IMR-90 (cell line): Measurements from ENCODE around the gene RNGTT. TPM values are rescaled to one million over a fixed set of nuclear protein-coding genes. Genes with fewer than 3 reads are reported as not detected.

Source experiments
- ATAC-seq: fragments of 200-7000 bp; cut with Tn5 transposase; 2 replicates; pipeline ENCODE4 v1.9.1; 2020; ENCODE audit warnings: low read depth, mild to moderate bottlenecking, moderate library complexity
- BruUV-seq: library from RNA; stranded (reverse); fragments of 400-500 nt; replicated peaks from 2 replicates; lab custom pipeline; 2021; lab: Mats Ljungman, UMichigan
- CTCF ChIA-PET: fragments of 300-600 bp; formaldehyde crosslinking; extraction: SDS; loops from one replicate; lab custom pipeline; 2021; ENCODE audit warnings: antibody characterized with exemption; lab: Yijun Ruan, JAX
- POLR2A ChIA-PET: fragments of 300-600 bp; sonication (Branson Sonifier 250); formaldehyde crosslinking; loops from one replicate; lab custom pipeline; 2022; ENCODE audit warnings: antibody characterized with exemption; ENCODE audit not compliant: unreplicated experiment; lab: Charles Lee
- DNase-seq: peaks from one replicate; pipeline ENCODE4 v3.0.0; 2013
- H2AFZ ChIP-seq: replicated peaks from 2 replicates; pipeline ENCODE3; 2013; ENCODE audit warnings: low read length, mild to moderate bottlenecking; ENCODE audit not compliant: poor library complexity
- H2AK5ac ChIP-seq: 2 replicates; pipeline ENCODE4 v1.6.1; 2013; ENCODE audit warnings: low read depth, low read length, inconsistent platforms
- H2AK9ac ChIP-seq: replicated peaks from 2 replicates; pipeline ENCODE3; 2013; ENCODE audit warnings: mild to moderate bottlenecking, low read depth, low read length, moderate library complexity; ENCODE audit not compliant: poor library complexity
- H2BK120ac ChIP-seq: 2 replicates; pipeline ENCODE4 v1.6.1; 2013; ENCODE audit warnings: low read depth, low read length, inconsistent platforms
- H2BK15ac ChIP-seq: 3 replicates; pipeline ENCODE4 v1.6.1; 2013; ENCODE audit warnings: low read depth, low read length, inconsistent platforms
- H2BK20ac ChIP-seq: 2 replicates; pipeline ENCODE4 v1.6.1; 2013; ENCODE audit warnings: low read depth, mild to moderate bottlenecking, inconsistent platforms, low read length, moderate library complexity
- H2BK5ac ChIP-seq: 2 replicates; pipeline ENCODE4 v1.6.1; 2013; ENCODE audit warnings: mild to moderate bottlenecking, low read depth, low read length, inconsistent platforms; ENCODE audit not compliant: poor library complexity, severe bottlenecking
- H3K14ac ChIP-seq: replicated peaks from 2 replicates; pipeline ENCODE4 v1.6.1; 2013; ENCODE audit warnings: low read depth, low read length, inconsistent platforms
- H3K18ac ChIP-seq: 2 replicates; pipeline ENCODE4 v1.6.1; 2013; ENCODE audit warnings: low read depth, low read length, control low read depth
- H3K23ac ChIP-seq: 2 replicates; pipeline ENCODE4 v1.6.1; 2013; ENCODE audit warnings: low read depth, low read length, inconsistent platforms
- H3K27ac ChIP-seq: 2 replicates; pipeline ENCODE4 v1.5.1; 2013; ENCODE audit warnings: mild to moderate bottlenecking, control low read depth, low read length; ENCODE audit not compliant: insufficient read depth
- H3K27me3 ChIP-seq: 2 replicates; pipeline ENCODE4 v1.6.1; 2013; ENCODE audit warnings: low read length; ENCODE audit not compliant: control insufficient read depth, insufficient read depth
- H3K36me3 ChIP-seq: 2 replicates; pipeline ENCODE4 v1.6.1; 2013; ENCODE audit warnings: low read length, mixed read lengths; ENCODE audit not compliant: control insufficient read depth, insufficient read depth
- H3K4ac ChIP-seq: 2 replicates; pipeline ENCODE4 v1.6.1; 2013; ENCODE audit warnings: low read depth, low read length, inconsistent platforms
- H3K4me1 ChIP-seq: 2 replicates; pipeline ENCODE4 v1.6.1; 2013; ENCODE audit warnings: low read length, mixed read lengths; ENCODE audit not compliant: control insufficient read depth, insufficient read depth
- H3K4me2 ChIP-seq: 2 replicates; pipeline ENCODE4 v1.6.1; 2013; ENCODE audit warnings: low read depth, mild to moderate bottlenecking, control low read depth, low read length, moderate library complexity
- H3K4me3 ChIP-seq: 2 replicates; pipeline ENCODE4 v1.5.1; 2013; ENCODE audit warnings: low read depth, mild to moderate bottlenecking, control low read depth, low read length, moderate library complexity; ENCODE audit not compliant: insufficient read depth
- H3K56ac ChIP-seq: 2 replicates; pipeline ENCODE4 v1.6.1; 2013; ENCODE audit warnings: low read length, inconsistent platforms; ENCODE audit not compliant: insufficient read depth; ENCODE audit errors: extremely low read depth
- H3K79me1 ChIP-seq, 2 experiments: 2 replicates each; pipeline ENCODE4 v1.6.1; 2013; ENCODE audit warnings: low read length in 2 of 2, inconsistent platforms in 1 of 2, low read depth in 1 of 2
- H3K9ac ChIP-seq: 2 replicates; pipeline ENCODE4 v1.6.1; 2013; ENCODE audit warnings: low read depth, low read length, control low read depth
- H3K9me1 ChIP-seq: 2 replicates; pipeline ENCODE4 v1.6.1; 2013; ENCODE audit warnings: low read length, inconsistent platforms; ENCODE audit not compliant: insufficient read depth
- H3K9me3 ChIP-seq: 2 replicates; pipeline ENCODE4 v1.6.1; 2013; ENCODE audit warnings: low read length; ENCODE audit not compliant: control insufficient read depth, insufficient read depth
- H4K20me1 ChIP-seq: 2 replicates; pipeline ENCODE4 v1.6.1; 2013; ENCODE audit warnings: low read length, inconsistent platforms; ENCODE audit not compliant: insufficient read depth
- H4K5ac ChIP-seq: 2 replicates; pipeline ENCODE4 v1.6.1; 2013; ENCODE audit warnings: mild to moderate bottlenecking, low read depth, low read length, control low read depth
- H4K8ac ChIP-seq, 2 experiments: 2 replicates each; pipeline ENCODE4 v1.6.1; 2013; ENCODE audit warnings: low read depth in 2 of 2, low read length in 2 of 2, control low read depth in 1 of 2, inconsistent platforms in 1 of 2
- H4K91ac ChIP-seq: 2 replicates; pipeline ENCODE4 v1.6.1; 2013; ENCODE audit warnings: low read depth, low read length, inconsistent platforms; ENCODE audit not compliant: insufficient read depth
- BHLHE40 ChIP-seq: fragments of 150-350 bp; IDR thresholded peaks from 2 replicates; pipeline ENCODE4 v1.6.1; 2016; ENCODE audit warnings: mild to moderate bottlenecking, low read depth, low read length
- CEBPB ChIP-seq: IDR thresholded peaks from 2 replicates; pipeline ENCODE4 v1.6.1; 2012; ENCODE audit warnings: low read depth, low read length, improper control_type of control experiment
- CHD1 ChIP-seq: IDR thresholded peaks from 2 replicates; pipeline ENCODE4 v1.6.1; 2012; ENCODE audit warnings: low read depth, low read length, improper control_type of control experiment
- FOS ChIP-seq: fragments of 150-350 bp; IDR thresholded peaks from 2 replicates; pipeline ENCODE4 v1.6.1; 2016; ENCODE audit warnings: low read depth, low read length
- MAFK ChIP-seq: IDR thresholded peaks from 2 replicates; pipeline ENCODE4 v1.6.1; 2012; ENCODE audit warnings: low read depth, low read length, improper control_type of control experiment
- MAZ ChIP-seq: IDR thresholded peaks from 2 replicates; pipeline ENCODE4 v1.6.1; 2012; ENCODE audit warnings: low read depth, mild to moderate bottlenecking, low read length, improper control_type of control experiment, moderate library complexity, borderline replicate concordance
- MXI1 ChIP-seq: IDR thresholded peaks from 2 replicates; pipeline ENCODE4 v1.6.1; 2012; ENCODE audit warnings: low read depth, mild to moderate bottlenecking, low read length, moderate library complexity, borderline replicate concordance
- NFE2L2 ChIP-seq: fragments of 150-350 bp; IDR thresholded peaks from 2 replicates; pipeline ENCODE4 v1.6.1; 2016; ENCODE audit warnings: low read depth, mild to moderate bottlenecking, low read length
- POLR2A ChIP-seq: IDR thresholded peaks from 2 replicates; pipeline ENCODE4 v1.6.1; 2012; ENCODE audit warnings: mild to moderate bottlenecking, low read depth, low read length
- RAD21 ChIP-seq: IDR thresholded peaks from 2 replicates; pipeline ENCODE4 v1.6.1; 2012; ENCODE audit warnings: low read length, improper control_type of control experiment
- RCOR1 ChIP-seq: IDR thresholded peaks from 2 replicates; pipeline ENCODE4 v1.6.1; 2012; ENCODE audit warnings: mild to moderate bottlenecking, low read length, improper control_type of control experiment; ENCODE audit not compliant: insufficient replicate concordance
- RFX5 ChIP-seq: IDR thresholded peaks from 2 replicates; pipeline ENCODE4 v1.8.0; 2012; ENCODE audit warnings: low read depth, mild to moderate bottlenecking, low read length, moderate library complexity
- SMC3 ChIP-seq: fragments of 150-350 bp; IDR thresholded peaks from 2 replicates; pipeline ENCODE4 v1.6.1; 2016; ENCODE audit warnings: low read depth, mild to moderate bottlenecking, antibody characterized with exemption, low read length, moderate library complexity
- dilution Hi-C: fragments of 300-500 bp; cut with HindIII; formaldehyde crosslinking; loops from one replicate; pipeline ENCODE4 v1.14.3; 2018; ENCODE audit warnings: low sequenced_read_pairs; ENCODE audit not compliant: unreplicated experiment
- in situ Hi-C: fragments of 300-500 bp; cut with MboI; formaldehyde crosslinking; loops from 3 replicates; pipeline ENCODE4 v1.14.3; 2019; ENCODE audit warnings: low sequenced_read_pairs, inconsistent platforms, mixed read lengths
- intact Hi-C: fragments of 100-400 bp; cut with micrococcal nuclease; formaldehyde crosslinking; loops from 2 replicates; pipeline ENCODE4 v1.10.0; 2022
- polyA plus RNA-seq, 3 experiments: library from polyadenylated mRNA; depleted of rRNA; stranded (reverse); fragments of >200 nt; gene quantifications; 2 replicates each; pipeline ENCODE4 v1.2.3, GENCODE V29; 2012; ENCODE audit warnings: low replicate concordance in 1 of 3
- total RNA-seq: library from RNA; depleted of rRNA; stranded (reverse); fragments of >200 nt; gene quantifications from 2 replicates; pipeline ENCODE4 v1.2.3, GENCODE V29; 2012
- TF ChIP-seq, protein P1 (sequence below): conservative IDR thresholded peaks from 2 replicates; pipeline ENCODE4 v1.5.1; 2012; ENCODE audit warnings: mild to moderate bottlenecking, low read depth, low read length, improper control_type of control experiment
- TF ChIP-seq, protein P2 (sequence below): fragments of 150-350 bp; IDR thresholded peaks from 2 replicates; pipeline ENCODE4 v1.6.1; 2016; ENCODE audit warnings: low read depth, mild to moderate bottlenecking, low read length, moderate library complexity, borderline replicate concordance
- TF ChIP-seq, protein P3 (sequence below): fragments of 150-350 bp; IDR thresholded peaks from 2 replicates; pipeline ENCODE4 v1.6.1; 2017; ENCODE audit warnings: mild to moderate bottlenecking, antibody characterized with exemption, low read length, low read depth

The RNGTT gene
- total and polyA plus RNA-seq, 2 of the 4 experiments (the other 2 are of a cell fraction) = 5.4 to 21.7 TPM

DNA sequence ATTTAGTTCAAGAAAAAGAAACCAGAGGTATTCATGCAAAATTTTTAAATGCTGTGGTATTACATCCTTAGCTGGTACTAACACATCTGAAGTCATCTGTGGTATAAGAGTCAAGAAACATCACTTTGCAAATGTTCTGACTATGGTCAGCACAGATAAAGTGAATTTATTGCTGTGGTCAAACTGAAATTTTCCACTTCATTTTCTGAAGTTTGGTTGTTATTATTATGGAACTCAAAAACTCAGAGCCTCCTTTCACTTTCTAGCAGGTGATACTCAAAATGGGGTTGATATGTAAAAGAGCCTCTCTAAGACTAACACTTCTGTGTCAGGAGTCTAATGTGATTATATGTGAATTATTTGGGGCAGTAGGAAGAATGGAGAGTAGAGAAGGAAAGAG, 257.8 kb downstream of the RNGTT start:
- in situ Hi-C loops = no loop called here
- Histone ChIP-seq H3K14ac (no peak overlapping the region), H2BK20ac (no peak overlapping the region), H2BK15ac (no peak overlapping the region), H2BK120ac (no peak overlapping the region), H2AK5ac (no peak overlapping the region), H3K4me3 (no peak overlapping the region), H3K18ac (no peak overlapping the region), H3K9me1 (no peaks in the 10 kb centered on the region), H3K27me3 (no peaks in the 10 kb centered on the region), H3K23ac (no peak overlapping the region), H3K79me1 (no peaks in the 10 kb centered on the region; a peak in 1 of 4 replicates), H2AK9ac (no peak overlapping the region), H4K91ac (no peak overlapping the region), H3K36me3 (no peaks in the 10 kb centered on the region), H3K4ac (no peak overlapping the region), H3K56ac (no peak overlapping the region), H3K9ac (no peak overlapping the region), H4K8ac (no peak overlapping the region), H2BK5ac (no peak overlapping the region), H3K27ac (no peak overlapping the region), H3K4me2 (no peak overlapping the region), H2AFZ (no peak overlapping the region), H3K4me1 (no peaks in the 10 kb centered on the region), H4K20me1 (no peaks in the 10 kb centered on the region), H4K5ac (no peak overlapping the region), H3K9me3 (no peaks in the 10 kb centered on the region)
- ATAC-seq (no peak), DNase-seq (no peak)
- dilution Hi-C loops = no loop called here
- no peak for TF ChIP-seq CEBPB
- no peak for TF ChIP-seq MXI1
- TF ChIP-seq, protein P1, sequence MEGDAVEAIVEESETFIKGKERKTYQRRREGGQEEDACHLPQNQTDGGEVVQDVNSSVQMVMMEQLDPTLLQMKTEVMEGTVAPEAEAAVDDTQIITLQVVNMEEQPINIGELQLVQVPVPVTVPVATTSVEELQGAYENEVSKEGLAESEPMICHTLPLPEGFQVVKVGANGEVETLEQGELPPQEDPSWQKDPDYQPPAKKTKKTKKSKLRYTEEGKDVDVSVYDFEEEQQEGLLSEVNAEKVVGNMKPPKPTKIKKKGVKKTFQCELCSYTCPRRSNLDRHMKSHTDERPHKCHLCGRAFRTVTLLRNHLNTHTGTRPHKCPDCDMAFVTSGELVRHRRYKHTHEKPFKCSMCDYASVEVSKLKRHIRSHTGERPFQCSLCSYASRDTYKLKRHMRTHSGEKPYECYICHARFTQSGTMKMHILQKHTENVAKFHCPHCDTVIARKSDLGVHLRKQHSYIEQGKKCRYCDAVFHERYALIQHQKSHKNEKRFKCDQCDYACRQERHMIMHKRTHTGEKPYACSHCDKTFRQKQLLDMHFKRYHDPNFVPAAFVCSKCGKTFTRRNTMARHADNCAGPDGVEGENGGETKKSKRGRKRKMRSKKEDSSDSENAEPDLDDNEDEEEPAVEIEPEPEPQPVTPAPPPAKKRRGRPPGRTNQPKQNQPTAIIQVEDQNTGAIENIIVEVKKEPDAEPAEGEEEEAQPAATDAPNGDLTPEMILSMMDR = no peak
- TF ChIP-seq FOS = no peak
- no peak for TF ChIP-seq RFX5
- TF ChIP-seq CHD1 = no peak
- TF ChIP-seq, protein P2, sequence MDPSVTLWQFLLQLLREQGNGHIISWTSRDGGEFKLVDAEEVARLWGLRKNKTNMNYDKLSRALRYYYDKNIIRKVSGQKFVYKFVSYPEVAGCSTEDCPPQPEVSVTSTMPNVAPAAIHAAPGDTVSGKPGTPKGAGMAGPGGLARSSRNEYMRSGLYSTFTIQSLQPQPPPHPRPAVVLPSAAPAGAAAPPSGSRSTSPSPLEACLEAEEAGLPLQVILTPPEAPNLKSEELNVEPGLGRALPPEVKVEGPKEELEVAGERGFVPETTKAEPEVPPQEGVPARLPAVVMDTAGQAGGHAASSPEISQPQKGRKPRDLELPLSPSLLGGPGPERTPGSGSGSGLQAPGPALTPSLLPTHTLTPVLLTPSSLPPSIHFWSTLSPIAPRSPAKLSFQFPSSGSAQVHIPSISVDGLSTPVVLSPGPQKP = no peak
- TF ChIP-seq SMC3 = no peak
- TF ChIP-seq, protein P3, sequence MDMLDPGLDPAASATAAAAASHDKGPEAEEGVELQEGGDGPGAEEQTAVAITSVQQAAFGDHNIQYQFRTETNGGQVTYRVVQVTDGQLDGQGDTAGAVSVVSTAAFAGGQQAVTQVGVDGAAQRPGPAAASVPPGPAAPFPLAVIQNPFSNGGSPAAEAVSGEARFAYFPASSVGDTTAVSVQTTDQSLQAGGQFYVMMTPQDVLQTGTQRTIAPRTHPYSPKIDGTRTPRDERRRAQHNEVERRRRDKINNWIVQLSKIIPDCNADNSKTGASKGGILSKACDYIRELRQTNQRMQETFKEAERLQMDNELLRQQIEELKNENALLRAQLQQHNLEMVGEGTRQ = no peak
- TF ChIP-seq MAFK = no peak
- TF ChIP-seq NFE2L2 = no peak
- no peak for TF ChIP-seq RCOR1
- TF ChIP-seq MAZ = no peak
- TF ChIP-seq POLR2A = no peak
- TF ChIP-seq RAD21 = no peak
- TF ChIP-seq BHLHE40 = no peak
- ChIA-PET CTCF (interaction anchor here (1.0 kb wide), 1 partner anchor 13 kb away, joined by 4 read pairs; no protein-coding TSS in a partner anchor), POLR2A (no interaction called here)
- BruUV-seq = no TSS peak
- intact Hi-C loops = no loop called here
